ENCODE data around the gene DLL3.

DLL3 gene

DNA sequence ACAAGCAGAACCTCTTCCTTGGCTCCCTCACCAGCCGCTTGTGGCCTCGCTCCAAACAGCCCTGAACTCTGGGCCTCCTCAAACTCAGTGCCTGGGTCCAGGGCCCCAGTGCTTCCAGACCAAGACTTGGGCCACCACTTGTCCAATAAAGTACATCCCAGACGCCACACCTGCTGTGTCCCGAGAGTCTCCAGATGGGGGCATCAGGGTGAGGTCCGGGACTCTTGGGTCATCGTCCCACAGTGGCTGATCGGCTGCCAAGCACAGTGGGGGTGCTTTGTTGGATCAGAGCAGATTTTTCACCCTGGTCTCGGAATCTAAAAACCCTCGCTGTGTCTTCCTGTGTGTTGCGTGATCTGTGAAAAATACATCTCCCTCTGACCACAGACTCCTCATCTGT, 9.0 kb upstream of the DLL3 start:
- DNase-seq: no peak

DNA sequence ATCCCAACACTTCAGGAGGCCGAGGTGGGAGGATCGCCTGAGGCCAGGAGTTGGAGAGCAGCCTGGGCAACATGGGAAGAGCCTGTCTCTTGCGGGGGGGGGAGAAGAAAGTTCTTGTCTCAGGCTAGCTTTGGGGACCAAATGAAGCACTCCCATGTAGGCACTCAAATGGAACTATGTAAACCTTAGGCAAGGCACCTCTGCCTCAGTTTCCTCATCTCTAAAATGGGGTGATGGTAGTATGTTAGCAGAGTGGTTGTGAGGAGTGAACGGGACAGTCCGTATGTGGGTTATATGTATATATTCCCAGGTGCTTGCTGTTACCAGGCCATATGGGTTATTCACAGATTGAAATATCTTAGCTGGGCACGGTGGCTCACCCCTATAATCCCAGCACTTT, 6.5 kb upstream of the DLL3 start:
- DNase-seq: no peak

DNA sequence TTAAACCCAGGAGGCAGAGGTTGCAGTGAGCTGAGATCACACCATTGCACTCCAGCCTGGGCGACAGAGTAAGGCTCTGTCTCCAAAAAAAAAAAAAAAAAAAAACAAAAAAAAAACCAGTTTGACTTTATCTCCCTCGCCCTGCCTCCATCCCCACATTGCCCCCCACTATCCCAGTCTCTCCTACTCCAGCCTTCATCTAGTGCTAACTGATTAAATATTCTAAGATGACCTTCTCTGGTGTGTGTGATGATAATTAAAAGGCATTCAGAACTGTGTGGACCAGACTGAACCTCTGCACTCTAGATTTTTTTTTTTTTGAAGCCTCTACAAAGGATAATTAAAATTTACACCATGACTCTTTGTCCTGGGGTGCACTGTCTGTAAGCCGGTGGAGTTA, 6.0 kb upstream of the DLL3 start:
- no peak for DNase-seq

DNA sequence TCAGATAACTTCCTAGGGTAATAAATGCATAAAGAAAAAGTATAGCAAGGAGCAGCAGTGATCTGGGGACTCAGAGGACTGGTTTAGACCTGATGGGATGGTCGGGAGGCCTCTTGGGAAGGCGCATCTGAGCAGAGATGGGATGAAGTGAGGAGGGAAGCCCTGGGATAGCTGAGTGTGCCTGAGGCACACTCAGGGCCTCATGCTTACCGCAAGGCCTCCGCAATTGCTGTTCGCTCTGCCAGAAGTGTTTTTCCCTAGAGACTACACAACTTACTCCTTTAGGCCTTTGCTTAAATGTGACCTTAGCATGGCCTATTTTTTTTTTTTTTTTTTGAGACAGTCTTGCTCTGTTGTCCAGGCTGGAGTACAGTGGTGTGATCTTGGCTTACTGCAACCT, 4.1 kb upstream of the DLL3 start:
- no peak for DNase-seq

DNA sequence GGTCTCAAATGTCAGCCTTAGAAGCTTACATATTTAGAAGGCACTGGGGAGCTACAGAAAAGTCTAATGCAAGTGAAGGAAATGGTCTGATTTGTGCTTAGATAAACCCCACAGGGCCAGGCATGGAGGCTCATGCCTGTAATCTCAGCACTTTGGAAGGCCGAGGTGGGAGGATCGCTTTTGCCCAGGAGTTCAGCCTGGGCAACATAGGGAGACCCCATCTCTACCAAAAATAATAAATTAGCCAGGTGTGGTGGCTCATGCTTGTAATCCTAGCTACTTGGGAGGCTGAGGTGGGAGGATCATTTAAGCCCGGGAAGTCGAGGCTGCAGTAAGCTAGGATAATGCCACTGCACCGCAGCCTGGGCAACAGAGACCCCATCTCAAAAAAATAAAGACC, 2.7 kb upstream of the DLL3 start:
- DNase-seq: no peak

DNA sequence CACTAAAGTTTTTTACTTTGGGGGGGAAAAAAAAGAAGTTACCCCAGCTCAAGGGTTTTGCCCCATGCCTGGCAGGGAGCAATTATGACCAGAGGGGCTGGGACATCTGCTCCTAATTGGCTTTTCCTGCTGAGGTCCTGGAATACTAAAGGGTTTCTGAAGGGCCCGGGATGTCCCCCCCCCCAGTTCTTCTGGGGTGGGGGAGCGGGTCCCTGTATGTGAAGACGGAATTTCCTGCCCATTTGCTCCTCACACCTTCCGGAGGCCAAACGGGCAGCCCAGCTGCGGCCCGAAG, 1.1 kb upstream of the DLL3 start:
- DNase-seq: no peak

DNA sequence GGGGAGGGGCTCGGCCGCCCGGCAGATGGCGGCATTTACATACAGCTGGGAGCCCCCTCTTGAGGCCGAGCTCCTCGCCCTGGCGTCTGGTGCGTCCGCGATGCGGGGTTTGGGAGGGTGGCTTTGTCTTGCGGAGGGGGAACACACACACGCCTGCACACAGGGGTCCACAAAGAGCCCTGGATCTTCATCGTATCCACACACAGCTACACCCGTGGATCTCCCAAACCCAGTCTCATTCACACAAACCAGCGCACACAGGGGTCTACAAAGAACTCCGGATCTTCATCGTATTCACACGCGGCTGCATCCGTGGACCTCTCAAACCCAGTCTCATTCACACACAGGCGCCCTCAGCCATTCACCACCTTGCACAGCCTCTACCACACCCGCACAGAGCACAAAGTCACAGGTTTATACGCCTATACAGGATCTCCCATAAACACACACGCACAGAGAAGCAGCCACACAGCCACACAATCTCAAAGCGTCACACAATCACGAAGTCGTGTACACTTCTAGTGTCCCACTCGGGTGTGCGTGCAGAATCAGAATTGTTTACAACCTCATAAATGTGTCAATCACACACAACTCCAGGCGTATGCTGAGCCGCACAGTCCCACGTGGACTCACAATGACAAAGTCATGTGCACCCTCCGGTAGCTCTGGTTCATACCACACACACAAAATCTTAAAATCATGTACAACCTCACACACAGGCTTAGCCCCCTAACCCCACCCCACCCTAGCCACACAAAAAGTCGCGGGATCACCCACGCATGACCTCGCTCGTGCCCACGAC, 550 bp upstream of the DLL3 start:
- peak; percentile 18 for DNase-seq

DNA sequence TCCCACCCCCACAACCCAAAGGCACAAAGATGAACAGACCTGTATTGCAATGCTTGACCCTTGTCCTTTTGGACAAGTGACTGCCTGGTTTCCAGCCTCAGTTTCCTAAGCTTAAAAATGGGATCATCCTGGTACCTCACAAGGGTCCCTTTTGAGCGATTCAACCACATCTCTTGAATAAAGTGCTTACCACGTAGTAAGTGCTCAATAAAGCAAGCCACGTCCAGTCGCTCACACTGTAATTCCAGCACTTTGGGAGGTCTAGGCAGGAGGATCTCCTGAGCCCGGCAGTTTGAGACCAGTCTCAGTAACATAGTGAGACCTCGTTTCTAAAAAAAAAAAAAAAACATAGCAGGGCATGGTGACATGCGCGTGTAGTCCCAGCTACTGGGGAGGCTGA, 1.2 kb downstream of the DLL3 start:
- no peak for DNase-seq

DNA sequence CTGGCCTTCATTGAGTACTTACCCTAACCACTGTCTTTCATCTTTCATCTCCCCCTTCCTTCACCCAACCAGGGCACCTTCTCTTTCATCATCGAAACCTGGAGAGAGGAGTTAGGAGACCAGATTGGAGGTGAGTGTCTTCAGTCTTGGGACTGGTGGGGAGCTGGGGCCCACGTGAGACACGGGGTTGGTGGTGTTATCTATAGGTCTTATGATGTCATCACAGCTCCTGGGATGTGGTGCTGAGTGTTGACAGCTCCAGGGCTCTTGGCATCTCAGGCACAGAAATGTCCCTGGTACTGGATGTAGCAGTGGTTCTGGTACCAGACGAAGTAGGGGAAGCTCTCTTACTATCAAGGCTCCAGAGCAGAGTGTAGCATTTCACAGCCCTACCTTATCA, 1.8 kb downstream of the DLL3 start:
- no peak for DNase-seq

DNA sequence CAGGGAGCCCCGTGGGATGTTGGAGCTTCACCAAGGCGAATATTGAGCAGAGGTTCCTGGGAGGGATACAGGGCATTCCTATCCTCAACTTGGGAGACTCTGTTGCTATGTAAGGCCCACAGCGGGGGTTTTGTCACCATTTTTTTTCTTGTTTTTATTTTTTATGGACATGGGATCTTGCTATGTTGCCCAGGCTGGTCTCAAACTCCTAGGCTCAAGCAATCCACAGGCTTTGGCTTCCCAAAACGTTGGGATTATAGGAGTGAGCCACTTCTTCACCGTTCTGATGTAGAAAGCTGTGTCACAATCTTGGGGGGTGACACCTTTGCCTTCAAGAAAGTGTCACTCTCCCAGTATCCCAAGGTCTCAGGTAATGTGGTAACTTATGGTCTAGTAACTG, 2.6 kb downstream of the DLL3 start:
- DNase-seq: no peak

DNA sequence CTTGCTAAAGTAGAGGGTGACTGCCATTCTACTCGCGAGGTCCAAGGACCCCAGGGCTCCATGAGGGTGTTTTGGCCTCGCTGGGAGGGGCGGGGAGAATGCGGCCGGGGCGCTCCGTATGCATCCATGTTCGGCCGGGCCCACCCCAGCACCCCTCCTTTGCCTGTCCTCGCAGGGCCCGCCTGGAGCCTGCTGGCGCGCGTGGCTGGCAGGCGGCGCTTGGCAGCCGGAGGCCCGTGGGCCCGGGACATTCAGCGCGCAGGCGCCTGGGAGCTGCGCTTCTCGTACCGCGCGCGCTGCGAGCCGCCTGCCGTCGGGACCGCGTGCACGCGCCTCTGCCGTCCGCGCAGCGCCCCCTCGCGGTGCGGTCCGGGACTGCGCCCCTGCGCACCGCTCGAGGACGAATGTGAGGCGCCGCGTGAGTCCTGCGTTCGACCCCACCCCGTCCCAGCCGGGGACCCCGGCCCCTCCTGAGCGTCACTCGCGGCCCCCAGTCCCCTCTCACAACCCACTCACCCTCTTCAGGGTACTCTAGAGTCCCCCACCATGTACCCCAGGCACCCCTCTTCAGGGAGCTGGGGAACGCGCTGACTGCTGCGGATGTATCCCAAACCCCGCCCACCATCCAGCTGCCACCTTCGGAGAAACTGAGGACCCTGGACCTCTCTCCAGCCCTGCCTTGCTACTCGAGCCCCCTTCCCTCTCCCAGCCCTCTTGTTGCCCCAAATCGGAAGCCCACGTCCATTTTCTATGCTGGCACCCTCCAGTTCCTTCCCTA, 4.1 kb downstream of the DLL3 start:
- peak; percentile 78 for DNase-seq

DNA sequence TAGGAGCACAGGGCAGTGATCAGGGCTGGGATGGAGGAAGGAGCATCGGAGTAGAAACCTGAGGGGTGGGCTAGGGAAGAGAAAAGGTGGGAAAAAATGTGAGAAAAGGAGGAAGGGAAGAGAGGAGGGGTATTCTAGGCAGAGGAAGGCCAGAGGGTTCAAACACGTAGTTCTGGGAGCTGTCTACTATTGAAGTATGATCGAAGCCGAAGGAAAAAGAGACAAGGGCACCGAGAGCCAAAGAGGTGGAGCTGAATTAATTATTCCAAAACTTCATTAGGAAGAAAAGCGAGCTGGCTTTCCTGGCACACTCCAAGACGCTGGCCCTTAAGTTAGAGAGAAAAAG, 7.8 kb downstream of the DLL3 start:
- no peak for DNase-seq

DNA sequence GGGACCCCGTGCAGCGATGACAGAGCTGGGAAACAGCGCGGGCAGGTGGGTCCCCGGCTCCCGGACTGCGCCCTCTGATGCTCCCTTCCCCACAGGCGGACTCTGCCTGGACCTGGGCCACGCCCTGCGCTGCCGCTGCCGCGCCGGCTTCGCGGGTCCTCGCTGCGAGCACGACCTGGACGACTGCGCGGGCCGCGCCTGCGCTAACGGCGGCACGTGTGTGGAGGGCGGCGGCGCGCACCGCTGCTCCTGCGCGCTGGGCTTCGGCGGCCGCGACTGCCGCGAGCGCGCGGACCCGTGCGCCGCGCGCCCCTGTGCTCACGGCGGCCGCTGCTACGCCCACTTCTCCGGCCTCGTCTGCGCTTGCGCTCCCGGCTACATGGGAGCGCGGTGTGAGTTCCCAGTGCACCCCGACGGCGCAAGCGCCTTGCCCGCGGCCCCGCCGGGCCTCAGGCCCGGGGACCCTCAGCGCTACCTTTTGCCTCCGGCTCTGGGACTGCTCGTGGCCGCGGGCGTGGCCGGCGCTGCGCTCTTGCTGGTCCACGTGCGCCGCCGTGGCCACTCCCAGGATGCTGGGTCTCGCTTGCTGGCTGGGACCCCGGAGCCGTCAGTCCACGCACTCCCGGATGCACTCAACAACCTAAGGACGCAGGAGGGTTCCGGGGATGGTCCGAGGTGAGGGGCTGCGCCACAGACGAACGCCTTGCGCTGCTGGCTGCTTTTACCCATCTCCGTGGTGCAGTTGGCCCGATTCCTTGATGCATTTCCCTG, 8.4 kb downstream of the DLL3 start:
- DNase-seq: peak; percentile 77

DNA sequence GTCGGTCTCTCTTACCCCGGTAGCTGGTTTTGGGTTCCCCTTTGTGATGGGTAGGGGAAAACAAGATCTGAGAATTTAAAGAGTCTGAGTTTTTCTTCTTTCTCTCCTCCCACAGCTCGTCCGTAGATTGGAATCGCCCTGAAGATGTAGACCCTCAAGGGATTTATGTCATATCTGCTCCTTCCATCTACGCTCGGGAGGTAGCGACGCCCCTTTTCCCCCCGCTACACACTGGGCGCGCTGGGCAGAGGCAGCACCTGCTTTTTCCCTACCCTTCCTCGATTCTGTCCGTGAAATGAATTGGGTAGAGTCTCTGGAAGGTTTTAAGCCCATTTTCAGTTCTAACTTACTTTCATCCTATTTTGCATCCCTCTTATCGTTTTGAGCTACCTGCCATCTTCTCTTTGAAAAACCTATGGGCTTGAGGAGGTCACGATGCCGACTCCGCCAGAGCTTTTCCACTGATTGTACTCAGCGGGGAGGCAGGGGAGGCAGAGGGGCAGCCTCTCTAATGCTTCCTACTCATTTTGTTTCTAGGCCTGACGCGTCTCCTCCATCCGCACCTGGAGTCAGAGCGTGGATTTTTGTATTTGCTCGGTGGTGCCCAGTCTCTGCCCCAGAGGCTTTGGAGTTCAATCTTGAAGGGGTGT, 9.1 kb downstream of the DLL3 start:
- DNase-seq: no peak

DNA sequence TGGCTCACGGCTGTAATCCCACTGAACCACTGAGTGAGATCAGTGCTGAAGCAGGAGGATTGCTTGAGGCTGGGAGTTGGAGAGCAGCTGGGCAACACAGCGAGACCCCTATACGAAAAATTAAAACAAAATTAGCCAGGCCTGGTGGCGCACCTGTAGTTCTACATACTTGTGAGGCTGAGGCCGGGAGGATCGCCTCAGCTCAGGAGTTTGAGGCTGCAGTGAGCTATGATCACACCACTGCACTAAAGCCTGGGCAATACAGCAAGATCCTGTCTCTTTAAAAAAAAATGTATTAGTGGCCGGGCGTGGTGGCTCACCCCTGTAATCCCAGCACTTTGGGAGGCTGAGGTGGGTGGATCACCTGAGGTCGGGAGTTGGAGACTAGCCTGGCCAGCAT, 9.9 kb downstream of the DLL3 start:
- DNase-seq: no peak

DNA sequence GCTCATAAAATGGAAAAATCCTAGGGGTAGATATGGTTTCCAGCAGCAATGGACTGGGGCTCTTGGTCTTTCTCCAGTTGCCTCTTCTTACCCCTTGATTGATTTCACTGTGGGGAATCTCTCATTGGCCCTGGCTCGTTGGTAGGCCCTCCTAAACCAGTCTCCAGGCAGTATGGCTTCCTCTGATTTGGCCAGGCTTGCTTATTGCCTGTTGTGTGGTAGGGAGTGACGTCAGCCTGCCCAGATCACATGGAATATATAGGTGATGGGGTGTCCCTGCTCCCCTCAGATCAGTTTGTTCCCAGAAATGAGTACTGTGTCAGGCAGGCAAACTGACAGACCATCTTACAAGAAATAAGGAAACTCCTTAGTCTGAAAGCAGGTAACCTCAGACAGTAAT, 10.5 kb downstream of the DLL3 start:
- no peak for DNase-seq

DNA sequence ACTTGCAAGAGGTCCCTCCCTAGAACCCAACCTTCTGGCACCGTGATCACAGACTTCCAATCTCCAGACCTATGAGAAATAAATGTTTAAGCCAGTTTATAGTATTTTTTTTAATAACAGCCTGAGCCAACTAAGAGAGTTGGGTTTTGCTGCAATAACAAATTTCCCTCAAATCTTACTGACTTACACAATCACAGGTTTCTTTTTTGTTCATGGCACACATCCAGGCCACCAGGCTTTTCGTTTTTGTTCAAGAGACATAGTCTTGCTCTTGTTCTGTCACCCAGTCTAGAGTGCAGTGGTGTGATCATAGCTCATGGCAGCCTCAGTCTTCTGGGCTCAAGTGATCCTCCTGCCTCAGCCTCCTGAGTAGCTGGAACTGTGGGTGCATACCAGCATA, 14.2 kb downstream of the DLL3 start:
- DNase-seq: no peak

DNA sequence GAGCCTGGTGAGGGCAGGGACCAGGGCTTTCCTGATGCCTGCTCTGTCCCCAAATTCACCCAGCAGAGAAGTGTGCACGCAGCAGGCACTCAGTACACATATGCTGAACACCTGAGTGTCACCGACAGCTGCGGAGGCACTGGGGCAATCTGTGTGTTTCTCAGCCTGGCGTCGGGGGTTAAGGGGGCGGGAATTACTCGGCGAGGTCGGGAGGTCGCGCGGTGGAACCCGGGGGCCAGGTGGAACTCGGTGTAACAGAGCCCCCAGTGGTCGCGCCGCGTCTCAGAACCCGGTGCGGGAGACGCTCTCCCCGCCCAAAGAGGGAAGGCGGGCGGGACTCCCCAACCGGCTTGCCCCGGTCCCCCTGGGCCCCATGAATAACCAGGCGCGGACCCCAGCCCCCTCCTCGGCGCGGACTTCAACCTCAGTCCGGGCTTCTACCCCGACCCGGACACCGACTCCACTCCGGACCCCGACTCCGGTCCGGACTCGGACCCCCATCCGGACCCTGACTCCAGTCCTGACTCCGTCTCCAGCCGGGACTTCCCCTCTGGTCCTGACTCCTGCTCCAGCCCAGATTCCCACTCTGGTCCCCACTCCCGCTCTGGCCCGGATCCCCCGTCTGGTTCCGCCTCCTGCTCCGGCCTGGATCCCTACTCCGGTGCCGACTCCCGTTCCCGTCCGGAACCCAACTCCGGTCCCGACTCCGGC, 16.2 kb downstream of the DLL3 start, which contains the start of gene SELENOV:
Gene SELENOV, plus strand, starts transcription at position 300 of the 711 bp plus-strand sequence. Its CDS starts 74 bp downstream, at position 374.
- DNase-seq: no peak

DNA sequence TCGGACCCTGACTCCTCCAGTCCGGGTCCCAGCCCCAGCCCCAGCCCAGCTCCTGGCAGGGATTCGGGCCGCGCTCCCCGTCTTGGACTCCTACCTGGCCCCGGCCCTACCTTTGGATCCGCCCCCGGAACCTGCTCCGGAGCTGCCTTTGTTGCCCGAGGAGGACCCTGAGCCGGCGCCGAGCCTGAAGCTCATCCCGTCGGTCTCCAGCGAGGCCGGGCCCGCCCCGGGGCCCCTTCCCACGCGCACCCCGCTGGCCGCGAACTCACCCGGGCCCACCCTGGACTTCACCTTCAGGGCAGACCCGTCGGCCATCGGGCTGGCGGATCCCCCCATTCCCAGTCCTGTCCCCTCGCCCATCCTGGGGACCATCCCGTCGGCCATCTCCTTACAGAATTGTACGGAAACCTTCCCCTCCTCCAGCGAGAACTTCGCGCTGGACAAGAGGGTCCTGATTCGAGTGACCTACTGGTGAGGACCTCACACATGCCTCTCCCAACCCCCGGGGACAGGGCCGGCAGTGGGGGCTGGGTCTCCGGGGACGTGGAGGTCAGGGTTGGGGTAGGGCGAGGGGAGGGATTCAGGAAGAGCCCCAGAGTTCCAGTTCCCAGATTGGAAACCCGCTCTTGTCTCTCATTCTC, 16.9 kb downstream of the DLL3 start:
- no peak for DNase-seq

DNA sequence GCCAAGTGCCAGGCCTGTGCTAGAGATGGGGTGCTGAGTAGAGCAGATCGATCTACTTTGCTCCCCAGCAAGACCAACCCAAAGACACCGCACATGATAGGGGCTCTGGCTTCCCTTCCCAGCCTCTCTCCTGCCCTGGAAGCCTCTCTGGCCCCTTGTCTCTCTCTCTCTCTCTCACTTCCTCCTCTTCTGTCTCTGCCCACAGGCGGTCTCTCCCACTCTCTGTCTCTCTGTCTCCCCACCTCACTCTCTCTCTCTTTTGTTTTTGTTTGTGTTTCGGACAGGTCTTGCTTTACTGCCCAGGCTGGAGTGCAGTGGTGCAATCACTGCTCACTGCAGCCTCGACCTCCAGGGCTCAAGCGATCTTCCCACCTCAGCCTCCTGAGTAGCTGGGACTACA, 17.5 kb downstream of the DLL3 start:
- DNase-seq: no peak

DNA sequence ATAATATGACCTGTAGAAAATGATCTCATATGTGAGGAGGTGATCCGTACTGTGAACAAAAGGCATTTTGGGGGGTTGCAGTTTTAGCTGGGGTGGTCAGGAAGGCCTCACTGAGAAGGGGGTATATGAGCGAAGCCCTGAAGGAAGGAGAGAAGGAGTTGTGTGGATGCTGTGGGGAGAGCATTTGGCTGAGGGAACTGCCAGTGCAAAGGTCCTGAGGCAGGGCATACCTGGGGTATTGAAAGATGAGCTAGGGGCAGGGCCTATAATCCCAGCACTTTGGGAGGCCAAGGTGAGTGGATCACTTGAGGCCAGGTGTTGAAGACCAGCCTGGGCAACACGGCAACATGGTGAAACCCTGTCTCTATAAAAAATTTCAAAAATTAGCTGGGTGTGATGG, 18.7 kb downstream of the DLL3 start:
- no peak for DNase-seq

DNA sequence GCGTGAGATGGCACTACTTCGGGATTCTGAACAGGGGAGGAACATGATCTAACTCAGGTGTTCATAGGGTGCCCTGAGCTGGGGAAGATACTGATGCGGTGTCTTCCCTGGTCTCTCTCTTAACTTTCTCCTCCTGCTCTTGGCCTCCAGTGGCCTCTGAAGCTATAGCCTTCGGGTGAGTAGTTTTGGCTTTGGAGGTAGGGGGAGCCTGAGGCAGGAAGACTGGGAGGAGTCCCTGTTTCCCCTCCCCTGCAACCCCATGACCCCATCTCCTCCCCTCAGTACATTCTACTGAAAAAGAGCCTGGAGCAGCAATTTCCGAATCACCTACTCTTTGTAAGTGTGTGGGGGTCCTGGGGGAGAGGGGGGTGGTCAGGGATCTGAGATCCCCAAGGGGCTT, 19.7 kb downstream of the DLL3 start:
- DNase-seq: no peak

All from fibroblast of skin of right biceps (primary cell).